Esophagus squamous epithelium (tissue), 5 donors: ENCODE measurements around the gene RNF13. TPM values are rescaled to one million over a fixed set of nuclear protein-coding genes. Genes with fewer than 3 reads are reported as not detected.
"Not testable (repeated sequence)": the region's sequence is repeated elsewhere in the genome, so short reads cannot be mapped to it uniquely, and the experiment has no call there.

ENCODE experiments used
- DNase-seq: peaks from one replicate; lab custom pipeline; 2025; lab: John Stamatoyannopoulos, UW
- H3K27ac ChIP-seq, 4 donors: fragments of 200-600 bp; sonication (generic); one replicate each; pipeline ENCODE4 v1.5.1; 2016 to 2019; ENCODE audit warnings: mild to moderate bottlenecking in 1 of 4
- H3K27me3 ChIP-seq, 4 donors: fragments of 200-600 bp; sonication (generic); 1 replicate in 3 of 4; 2 replicates in 1 of 4; pipeline versions ENCODE4 v1.5.1 to v1.6.0; 2017 to 2021; ENCODE audit warnings: antibody characterized with exemption in 1 of 4
- H3K36me3 ChIP-seq, 3 donors: fragments of 200-600 bp; sonication (generic); one replicate each; pipeline ENCODE4 v1.5.1; 2016 to 2019
- H3K4me1 ChIP-seq, 3 donors: fragments of 200-600 bp; sonication (generic); one replicate each; pipeline ENCODE4 v1.5.1; 2017 to 2019
- H3K4me3 ChIP-seq, 4 donors: fragments of 200-600 bp; sonication (generic); 1 replicate in 3 of 4; 2 replicates in 1 of 4; pipeline ENCODE4 v1.5.1; 2016 to 2019; ENCODE audit warnings: mild to moderate bottlenecking in 2 of 4, moderate library complexity in 1 of 4
- H3K9me3 ChIP-seq, 3 donors: fragments of 200-600 bp; sonication (generic); one replicate each; pipeline ENCODE4 v1.5.1; 2016 to 2019
- CTCF ChIP-seq, 6 experiments: fragments of 450-650 bp in 4 of 6; fragments of 200-600 bp in 2 of 6; sonication (generic) in 2 of 6; IDR thresholded peaks; one replicate each; pipeline ENCODE4 v1.5.1; 2016 to 2019; ENCODE audit warnings: antibody characterized with exemption in 6 of 6, mild to moderate bottlenecking in 4 of 6, moderate library complexity in 4 of 6
- POLR2A ChIP-seq, 4 donors: fragments of 450-650 bp; IDR thresholded peaks; one replicate each; pipeline ENCODE4 v1.6.1; 2017; ENCODE audit warnings: antibody characterized with exemption in 4 of 4, mild to moderate bottlenecking in 4 of 4, moderate library complexity in 3 of 4
- WGBS, 2 donors: methylation state at CpG; one replicate each; pipeline ENCODE4 v1.1.5; 2018; 5-methylcytosine and 5-hydroxymethylcytosine counted together
- intact Hi-C: fragments of 100-400 bp; cut with DNase I; formaldehyde crosslinking; loops from one replicate; pipeline ENCODE4 v1.15.0; 2022
- total RNA-seq, 4 donors: library from RNA; depleted of rRNA; stranded (reverse); fragments of >200 nt; gene quantifications; one replicate each; pipeline ENCODE4 v1.1.0, GENCODE V29; 2016
- donor health status: DM: yes; HTN: yes; CAD: no.

RNF13 gene
- total RNA-seq, 4 donors from 2014 or later: 17.4 to 70.4 (median 45.8) TPM

GRCh38 chr3:149877668-149878067, 64.7 kb downstream of the RNF13 start:
- Histone ChIP-seq H3K27ac (no peak overlapping the region), H3K27me3 (no peaks in the 10 kb centered on the region), H3K9me3 (no peaks in the 10 kb centered on the region), H3K4me1 (no peaks in the 10 kb centered on the region), H3K4me3 (no peak overlapping the region), H3K36me3 (peaks cover 0 to 39% (median 0%) of the 10 kb centered on the region in 3 donors)
- intact Hi-C loops: no loop called here
- no peak for TF ChIP-seq POLR2A (IDR thresholded peaks at IDR 0.05)
- TF ChIP-seq CTCF (IDR thresholded peaks at IDR 0.05): no peak
- no peak for DNase-seq
- WGBS, 2 donors: 82 to 86% methylated on average over 1 of the region's 1 CpG

- Histone ChIP-seq H3K27me3 (no peaks in the 10 kb centered on the region), H3K4me3 (no peak overlapping the region), H3K4me1 (no peaks in the 10 kb centered on the region), H3K9me3 (no peaks in the 10 kb centered on the region), H3K36me3 (peaks cover 0 to 31% (median 0%) of the 10 kb centered on the region in 3 donors), H3K27ac (no peak overlapping the region)
- intact Hi-C loops: no loop called here
- no peak for DNase-seq
- WGBS, 2 donors: 7 to 29% methylated on average over 2 of the region's 2 CpGs
- TF ChIP-seq POLR2A (IDR thresholded peaks at IDR 0.05) (no peak), CTCF (IDR thresholded peaks at IDR 0.05) (peak in 5 of 6 experiments; percentile 24 to 47 (median 27))
These were observed 66.9 kb downstream of the RNF13 start for GRCh38 chr3:149879872-149880271.

GRCh38 chr3:149881879-149882278, 68.9 kb downstream of the RNF13 start:
- TF ChIP-seq CTCF (IDR thresholded peaks at IDR 0.05) (no peak), POLR2A (IDR thresholded peaks at IDR 0.05) (no peak)
- H3K36me3 ChIP-seq: peaks cover 0 to 18% (median 0%) of the 10 kb centered on the region in 3 donors
- H3K27ac ChIP-seq: no peak overlapping the region
- DNase-seq: no peak
- H3K9me3 ChIP-seq: no peaks in the 10 kb centered on the region
- 52 to 61% methylated on average over 4 of the region's 4 CpGs for WGBS, 2 donors
- no peaks in the 10 kb centered on the region for H3K27me3 ChIP-seq
- no peaks in the 10 kb centered on the region for H3K4me1 ChIP-seq
- intact Hi-C loops: no loop called here
- H3K4me3 ChIP-seq: no peak overlapping the region

GRCh38 chr3:149883134-149883533, 70.1 kb downstream of the RNF13 start:
- H3K4me1 ChIP-seq: no peaks in the 10 kb centered on the region
- intact Hi-C loops: no loop called here
- no peak overlapping the region for H3K4me3 ChIP-seq
- H3K27me3 ChIP-seq: no peaks in the 10 kb centered on the region
- H3K9me3 ChIP-seq: no peaks in the 10 kb centered on the region
- no peak for DNase-seq
- TF ChIP-seq POLR2A (IDR thresholded peaks at IDR 0.05) (no peak), CTCF (IDR thresholded peaks at IDR 0.05) (no peak)
- H3K27ac ChIP-seq: no peak overlapping the region
- H3K36me3 ChIP-seq: peaks cover 0 to 30% (median 0%) of the 10 kb centered on the region in 3 donors
- 87 to 97% methylated on average over 1 of the region's 1 CpG for WGBS, 2 donors

GRCh38 chr3:149883860-149884259, 70.8 kb downstream of the RNF13 start:
- WGBS, 2 donors: 96 to 97% methylated on average over 5 of the region's 5 CpGs
- DNase-seq, H3K4me1 ChIP-seq, H3K27ac ChIP-seq, intact Hi-C loops, H3K9me3 ChIP-seq, H3K27me3 ChIP-seq, H3K4me3 ChIP-seq: not testable (repeated sequence)
- H3K36me3 ChIP-seq: peaks cover 0 to 38% (median 0%) of the 10 kb centered on the region in 3 donors

- H3K27ac ChIP-seq, H3K4me3 ChIP-seq, DNase-seq, intact Hi-C loops, H3K27me3 ChIP-seq, H3K4me1 ChIP-seq, H3K9me3 ChIP-seq: not testable (repeated sequence)
- peaks cover 0 to 48% (median 0%) of the 10 kb centered on the region in 3 donors for H3K36me3 ChIP-seq
These were observed 71.8 kb downstream of the RNF13 start for GRCh38 chr3:149884848-149885247.
